MM.1S (cell line): Measurements from ENCODE around the gene TSPAN15.
"Not testable (repeated sequence)": the region's sequence is repeated elsewhere in the genome, so short reads cannot be mapped to it uniquely, and the experiment has no call there.

Experiments used
- DNase-seq: peaks from one replicate; pipeline ENCODE4 v3.0.0-alpha.2; 2015
- H2AFZ ChIP-seq: fragments of 300-600 bp; sonication (generic); 2 replicates; pipeline ENCODE4 v1.6.0; 2016; ENCODE audit warnings: antibody characterized with exemption, low read length
- H3F3A ChIP-seq: fragments of 300-600 bp; sonication (generic); 2 replicates; pipeline ENCODE4 v1.6.1; 2016; ENCODE audit warnings: mild to moderate bottlenecking, antibody characterized with exemption, low read length, moderate library complexity, mixed read lengths; ENCODE audit not compliant: insufficient read depth
- H3K27ac ChIP-seq: fragments of 300-600 bp; sonication (generic); 2 replicates; pipeline ENCODE4 v1.5.1; 2016; ENCODE audit warnings: mild to moderate bottlenecking, low read length
- H3K27me3 ChIP-seq: fragments of 300-600 bp; sonication (generic); replicated peaks from 2 replicates; pipeline ENCODE4 v1.6.0; 2016; ENCODE audit warnings: low read length; ENCODE audit not compliant: insufficient read depth
- H3K36me3 ChIP-seq: fragments of 300-600 bp; sonication (generic); replicated peaks from 2 replicates; pipeline ENCODE4 v1.6.1; 2016; ENCODE audit warnings: mild to moderate bottlenecking, low read length, mixed read lengths; ENCODE audit not compliant: insufficient read depth
- H3K4me1 ChIP-seq: fragments of 300-600 bp; sonication (generic); 2 replicates; pipeline ENCODE4 v1.6.1; 2016; ENCODE audit warnings: low read length, mixed read lengths
- H3K4me2 ChIP-seq: fragments of 300-600 bp; sonication (generic); 2 replicates; pipeline ENCODE4 v1.6.0; 2016; ENCODE audit warnings: low read depth, low read length
- H3K4me3 ChIP-seq: fragments of 300-600 bp; sonication (generic); 2 replicates; pipeline ENCODE4 v1.5.1; 2016; ENCODE audit warnings: low read length, mixed read lengths
- H3K79me2 ChIP-seq: fragments of 300-600 bp; sonication (generic); 2 replicates; pipeline ENCODE4 v1.6.1; 2016; ENCODE audit warnings: mixed run types, low read length, mixed read lengths
- H3K9ac ChIP-seq: fragments of 300-600 bp; sonication (generic); 2 replicates; pipeline ENCODE4 v1.6.1; 2016; ENCODE audit warnings: low read length, mixed read lengths
- H3K9me2 ChIP-seq: fragments of 300-600 bp; sonication (generic); replicated peaks from 2 replicates; pipeline ENCODE4 v1.6.1; 2016; ENCODE audit warnings: mild to moderate bottlenecking, low read length, mixed read lengths; ENCODE audit not compliant: insufficient read depth
- H3K9me3 ChIP-seq: fragments of 300-600 bp; sonication (generic); replicated peaks from 2 replicates; pipeline ENCODE4 v1.6.1; 2016; ENCODE audit warnings: mild to moderate bottlenecking, low read length, mixed read lengths; ENCODE audit not compliant: insufficient read depth
- H4K20me1 ChIP-seq: fragments of 300-600 bp; sonication (generic); 2 replicates; pipeline ENCODE4 v1.6.1; 2016; ENCODE audit warnings: mild to moderate bottlenecking, low read length, moderate library complexity, mixed read lengths; ENCODE audit not compliant: insufficient read depth
- EZH2 ChIP-seq: fragments of 300-600 bp; sonication (generic); optimal IDR thresholded peaks from 2 replicates; pipeline ENCODE3; 2017; ENCODE audit warnings: low read depth, mild to moderate bottlenecking, antibody characterized with exemption, low read length, mixed read lengths
- EZH2phosphoT487 ChIP-seq: fragments of 300-600 bp; sonication (generic); IDR thresholded peaks from 2 replicates; pipeline ENCODE4 v1.6.1; 2018; ENCODE audit warnings: antibody characterized with exemption, low read length
- TF ChIP-seq, protein P1 (sequence below): fragments of 300-600 bp; sonication (generic); IDR thresholded peaks from 2 replicates; pipeline ENCODE4 v1.5.1; 2016; ENCODE audit warnings: antibody characterized with exemption, low read length, mixed read lengths

Gene TSPAN15

GRCh38 chr10:69483963-69484362 is 32.7 kb downstream of the TSPAN15 start:
- H3K9ac ChIP-seq: no peak overlapping the region
- H4K20me1 ChIP-seq: no peaks in the 10 kb centered on the region
- no peak for DNase-seq
- H3K9me2 ChIP-seq: no peaks in the 10 kb centered on the region
- no peaks in the 10 kb centered on the region for H3K4me1 ChIP-seq
- H3F3A ChIP-seq: no peaks in the 10 kb centered on the region
- H2AFZ ChIP-seq: no peak overlapping the region
- no peak overlapping the region for H3K4me2 ChIP-seq
- no peaks in the 10 kb centered on the region for H3K9me3 ChIP-seq
- no peak overlapping the region for H3K27ac ChIP-seq
- H3K79me2 ChIP-seq: no peaks in the 10 kb centered on the region
- TF ChIP-seq, protein P1, sequence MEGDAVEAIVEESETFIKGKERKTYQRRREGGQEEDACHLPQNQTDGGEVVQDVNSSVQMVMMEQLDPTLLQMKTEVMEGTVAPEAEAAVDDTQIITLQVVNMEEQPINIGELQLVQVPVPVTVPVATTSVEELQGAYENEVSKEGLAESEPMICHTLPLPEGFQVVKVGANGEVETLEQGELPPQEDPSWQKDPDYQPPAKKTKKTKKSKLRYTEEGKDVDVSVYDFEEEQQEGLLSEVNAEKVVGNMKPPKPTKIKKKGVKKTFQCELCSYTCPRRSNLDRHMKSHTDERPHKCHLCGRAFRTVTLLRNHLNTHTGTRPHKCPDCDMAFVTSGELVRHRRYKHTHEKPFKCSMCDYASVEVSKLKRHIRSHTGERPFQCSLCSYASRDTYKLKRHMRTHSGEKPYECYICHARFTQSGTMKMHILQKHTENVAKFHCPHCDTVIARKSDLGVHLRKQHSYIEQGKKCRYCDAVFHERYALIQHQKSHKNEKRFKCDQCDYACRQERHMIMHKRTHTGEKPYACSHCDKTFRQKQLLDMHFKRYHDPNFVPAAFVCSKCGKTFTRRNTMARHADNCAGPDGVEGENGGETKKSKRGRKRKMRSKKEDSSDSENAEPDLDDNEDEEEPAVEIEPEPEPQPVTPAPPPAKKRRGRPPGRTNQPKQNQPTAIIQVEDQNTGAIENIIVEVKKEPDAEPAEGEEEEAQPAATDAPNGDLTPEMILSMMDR: no peak
- TF ChIP-seq EZH2phosphoT487: no peak
- TF ChIP-seq EZH2: no peak
- no peak overlapping the region for H3K4me3 ChIP-seq
- H3K36me3 ChIP-seq: no peaks in the 10 kb centered on the region
- H3K27me3 ChIP-seq: peaks cover 27% of the 10 kb centered on the region; the same call in 1 of the 2 replicates

- H3K9ac ChIP-seq: no peak overlapping the region
- no peaks in the 10 kb centered on the region for H3K4me1 ChIP-seq
- TF ChIP-seq, protein P1: no peak
- TF ChIP-seq EZH2phosphoT487: no peak
- TF ChIP-seq EZH2: no peak
- H3K4me2 ChIP-seq: no peak overlapping the region
- H3K27ac ChIP-seq: no peak overlapping the region
- no peak overlapping the region for H2AFZ ChIP-seq
- H3K36me3 ChIP-seq: no peaks in the 10 kb centered on the region
- H3F3A ChIP-seq: no peaks in the 10 kb centered on the region
- H4K20me1 ChIP-seq: no peaks in the 10 kb centered on the region
- H3K79me2 ChIP-seq: no peaks in the 10 kb centered on the region
- no peak overlapping the region for H3K4me3 ChIP-seq
- H3K9me3 ChIP-seq: no peaks in the 10 kb centered on the region
- no peak for DNase-seq
- H3K9me2 ChIP-seq: no peaks in the 10 kb centered on the region
- H3K27me3 ChIP-seq: peaks cover 19% of the 10 kb centered on the region; the same call in 1 of the 2 replicates
These were observed 33.5 kb downstream of the TSPAN15 start for GRCh38 chr10:69484736-69485135.

GRCh38 chr10:69486922-69487730 is 35.9 kb downstream of the TSPAN15 start:
- Histone ChIP-seq H3K27ac (no peak overlapping the region), H3K4me2 (no peak overlapping the region), H3K4me1 (no peaks in the 10 kb centered on the region), H3K27me3 (peaks cover 13% of the 10 kb centered on the region), H3K36me3 (no peaks in the 10 kb centered on the region), H3K9me3 (no peaks in the 10 kb centered on the region), H3K9me2 (no peaks in the 10 kb centered on the region), H3K4me3 (no peak overlapping the region), H4K20me1 (no peaks in the 10 kb centered on the region), H3F3A (no peaks in the 10 kb centered on the region), H3K79me2 (no peaks in the 10 kb centered on the region), H2AFZ (no peak overlapping the region), H3K9ac (no peak overlapping the region)
- DNase-seq: no peak
- TF ChIP-seq EZH2phosphoT487 (no peak), EZH2 (no peak)
- TF ChIP-seq, protein P1: no peak

DNA sequence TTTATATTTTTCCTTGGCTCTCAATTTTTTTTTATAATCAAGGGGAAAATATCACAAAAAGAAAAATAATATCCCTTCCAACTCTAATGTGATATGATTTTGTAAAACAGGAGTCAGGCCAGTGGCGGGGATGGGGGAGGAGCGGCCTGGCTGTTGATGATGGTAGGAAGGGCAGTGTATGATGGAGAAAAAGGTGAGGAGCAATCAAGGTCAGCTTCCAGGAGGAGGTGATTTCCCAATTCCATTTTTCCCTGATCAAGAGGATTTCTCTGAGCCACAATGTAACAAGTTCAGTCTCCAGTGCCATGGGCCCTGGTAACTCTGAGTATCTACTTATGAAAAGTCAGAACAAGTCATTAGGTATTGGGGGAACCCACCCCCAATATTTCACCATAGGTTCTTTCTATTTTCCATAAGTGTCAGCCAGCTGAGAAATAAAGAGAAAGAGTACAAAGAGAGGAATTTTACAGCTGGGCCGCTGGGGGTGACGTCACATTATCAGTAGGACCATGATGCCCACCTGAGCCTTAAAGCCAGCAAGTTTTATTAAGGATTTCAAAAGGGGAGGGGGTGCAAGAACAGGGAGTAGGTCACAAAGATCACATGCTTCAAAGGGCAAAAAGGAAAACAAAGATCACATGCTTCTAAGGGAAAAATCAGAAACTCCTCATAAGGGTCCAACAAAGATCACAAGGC is 37.0 kb downstream of the TSPAN15 start:
- H3K4me1 ChIP-seq, H2AFZ ChIP-seq, H3K4me2 ChIP-seq, H3K27ac ChIP-seq, H3K79me2 ChIP-seq, H3K36me3 ChIP-seq, H3F3A ChIP-seq, H3K9me2 ChIP-seq, H3K9ac ChIP-seq, H4K20me1 ChIP-seq, H3K9me3 ChIP-seq, H3K4me3 ChIP-seq, DNase-seq: not testable (repeated sequence)
- peaks cover 13% of the 10 kb centered on the region for H3K27me3 ChIP-seq

DNA sequence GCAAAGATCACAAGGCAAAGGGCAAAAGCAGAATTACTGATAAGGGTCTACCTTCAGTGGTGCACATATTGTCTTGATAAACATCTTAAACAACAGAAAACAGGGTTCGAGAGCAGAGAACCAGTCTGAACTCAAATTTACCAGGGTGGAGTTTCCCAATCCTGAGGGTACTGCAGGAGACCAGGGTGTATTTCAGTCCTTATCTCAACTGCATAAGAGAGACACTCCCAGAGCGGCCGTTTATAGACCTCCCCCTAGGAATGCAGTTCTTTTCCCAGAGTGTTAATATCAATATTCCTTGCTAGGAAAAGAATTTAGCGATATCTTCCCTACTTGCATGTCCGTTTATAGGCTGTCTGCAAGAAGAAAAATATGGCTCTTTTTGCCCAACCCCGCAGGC is 37.6 kb downstream of the TSPAN15 start:
- H3K9me2 ChIP-seq, H3K9me3 ChIP-seq, H2AFZ ChIP-seq, H4K20me1 ChIP-seq, DNase-seq, H3K27ac ChIP-seq, H3K9ac ChIP-seq, H3K4me1 ChIP-seq, H3F3A ChIP-seq, H3K4me2 ChIP-seq, H3K4me3 ChIP-seq, H3K36me3 ChIP-seq, H3K79me2 ChIP-seq: not testable (repeated sequence)
- H3K27me3 ChIP-seq: peaks cover 13% of the 10 kb centered on the region
